Activated CD4-positive, alpha-beta T cell treated with anti-CD3 and anti-CD28 coated beads, Interleukin-2, amount 10 ng/mL, durations not matched to agents 24 days and 14 days (primary cell): ENCODE measurements around the gene CDKL5. TPM values are rescaled to one million over a fixed set of nuclear protein-coding genes. Genes with fewer than 3 reads are reported as not detected.
"Not testable (repeated sequence)": the region's sequence is repeated elsewhere in the genome, so short reads cannot be mapped to it uniquely, and the experiment has no call there.

ENCODE experiments used
- DNase-seq: peaks from one replicate; pipeline ENCODE4 v3.0.0; 2022
- H3K27ac Mint-ChIP-seq: one replicate; pipeline ENCODE4 v1.8.0; 2022; ENCODE audit warnings: mild to moderate bottlenecking, mixed read lengths
- H3K27me3 Mint-ChIP-seq: one replicate; pipeline ENCODE4 v1.8.0; 2022; ENCODE audit warnings: mixed read lengths
- H3K36me3 Mint-ChIP-seq: one replicate; pipeline ENCODE4 v1.8.0; 2022; ENCODE audit warnings: low read depth, mild to moderate bottlenecking, mixed read lengths
- H3K4me1 Mint-ChIP-seq: one replicate; pipeline ENCODE4 v1.8.0; 2021; ENCODE audit warnings: mixed read lengths
- H3K4me3 Mint-ChIP-seq: one replicate; pipeline ENCODE4 v1.8.0; 2022; ENCODE audit warnings: mild to moderate bottlenecking, moderate library complexity, mixed read lengths
- H3K9me3 Mint-ChIP-seq: one replicate; pipeline ENCODE4 v1.8.0; 2021; ENCODE audit warnings: mixed read lengths
- intact Hi-C: fragments of 100-400 bp; cut with micrococcal nuclease; formaldehyde crosslinking; loops from one replicate; pipeline ENCODE4 v1.15.1; 2023
- total RNA-seq: library from RNA; stranded (reverse); gene quantifications from 2 replicates; pipeline ENCODE4 v1.2.3, GENCODE V29; 2022

Gene CDKL5
- total RNA-seq, 1 donor from 2014 or later: 0.23 TPM

GRCh38 chrX:18428006-18428405 is 2.6 kb downstream of the CDKL5 start:
- H3K4me3 Mint-ChIP-seq: no peak overlapping the region
- H3K27me3 Mint-ChIP-seq: peaks cover 19% of the 10 kb centered on the region
- no peaks in the 10 kb centered on the region for H3K9me3 Mint-ChIP-seq
- intact Hi-C loops: no loop called here
- no peak for DNase-seq
- no peak overlapping the region for H3K27ac Mint-ChIP-seq
- H3K36me3 Mint-ChIP-seq: no peaks in the 10 kb centered on the region
- peaks cover 9% of the 10 kb centered on the region for H3K4me1 Mint-ChIP-seq

GRCh38 chrX:18433288-18433687 is 7.9 kb downstream of the CDKL5 start:
- H3K9me3 Mint-ChIP-seq, H3K27me3 Mint-ChIP-seq: not testable (repeated sequence)

GRCh38 chrX:18434896-18435295 is 9.5 kb downstream of the CDKL5 start:
- DNase-seq: no peak
- no peak overlapping the region for H3K27ac Mint-ChIP-seq
- no peaks in the 10 kb centered on the region for H3K27me3 Mint-ChIP-seq
- H3K4me3 Mint-ChIP-seq: no peak overlapping the region
- no peaks in the 10 kb centered on the region for H3K36me3 Mint-ChIP-seq
- H3K9me3 Mint-ChIP-seq: no peaks in the 10 kb centered on the region
- no peaks in the 10 kb centered on the region for H3K4me1 Mint-ChIP-seq
- intact Hi-C loops: no loop called here

More at GRCh38 chrX:18433288-18433687, 7.9 kb downstream of the CDKL5 start:
- DNase-seq, H3K4me1 Mint-ChIP-seq, intact Hi-C loops, H3K4me3 Mint-ChIP-seq, H3K27ac Mint-ChIP-seq, H3K36me3 Mint-ChIP-seq: not testable (repeated sequence)

- no peak overlapping the region for H3K4me3 Mint-ChIP-seq
- no peaks in the 10 kb centered on the region for H3K27me3 Mint-ChIP-seq
- intact Hi-C loops: no loop called here
- no peak overlapping the region for H3K27ac Mint-ChIP-seq
- no peak for DNase-seq
- no peaks in the 10 kb centered on the region for H3K36me3 Mint-ChIP-seq
- no peaks in the 10 kb centered on the region for H3K9me3 Mint-ChIP-seq
- H3K4me1 Mint-ChIP-seq: no peaks in the 10 kb centered on the region
Observed at GRCh38 chrX:18436017-18436416, 10.6 kb downstream of the CDKL5 start.

GRCh38 chrX:18440835-18441234 is 15.4 kb downstream of the CDKL5 start:
- Mint-ChIP-seq H3K4me1 (no peaks in the 10 kb centered on the region), H3K36me3 (no peaks in the 10 kb centered on the region), H3K9me3 (no peaks in the 10 kb centered on the region), H3K4me3 (no peak overlapping the region), H3K27me3 (no peaks in the 10 kb centered on the region), H3K27ac (no peak overlapping the region)
- no peak for DNase-seq
- intact Hi-C loops: no loop called here

GRCh38 chrX:18441780-18442367 is 16.5 kb downstream of the CDKL5 start:
- intact Hi-C loops: no loop called here
- H3K36me3 Mint-ChIP-seq: no peaks in the 10 kb centered on the region
- no peak for DNase-seq
- H3K4me3 Mint-ChIP-seq: no peak overlapping the region
- H3K27ac Mint-ChIP-seq: no peak overlapping the region
- no peaks in the 10 kb centered on the region for H3K27me3 Mint-ChIP-seq
- H3K4me1 Mint-ChIP-seq: no peaks in the 10 kb centered on the region
- no peaks in the 10 kb centered on the region for H3K9me3 Mint-ChIP-seq

GRCh38 chrX:18448416-18448815 is 23.0 kb downstream of the CDKL5 start:
- Mint-ChIP-seq H3K9me3 (no peaks in the 10 kb centered on the region), H3K36me3 (no peaks in the 10 kb centered on the region), H3K27ac (no peak overlapping the region), H3K4me1 (no peaks in the 10 kb centered on the region), H3K4me3 (no peak overlapping the region), H3K27me3 (no peaks in the 10 kb centered on the region)
- no peak for DNase-seq
- intact Hi-C loops: no loop called here

GRCh38 chrX:18449236-18449635 is 23.8 kb downstream of the CDKL5 start:
- Mint-ChIP-seq H3K4me3 (no peak overlapping the region), H3K27me3 (no peaks in the 10 kb centered on the region), H3K4me1 (no peaks in the 10 kb centered on the region), H3K27ac (no peak overlapping the region), H3K9me3 (no peaks in the 10 kb centered on the region), H3K36me3 (no peaks in the 10 kb centered on the region)
- intact Hi-C loops: no loop called here
- no peak for DNase-seq

GRCh38 chrX:18455384-18455783 is 30.0 kb downstream of the CDKL5 start:
- H3K36me3 Mint-ChIP-seq: no peaks in the 10 kb centered on the region
- no peak overlapping the region for H3K4me3 Mint-ChIP-seq
- H3K4me1 Mint-ChIP-seq: no peaks in the 10 kb centered on the region
- no peak for DNase-seq
- no peaks in the 10 kb centered on the region for H3K27me3 Mint-ChIP-seq
- H3K9me3 Mint-ChIP-seq: no peaks in the 10 kb centered on the region
- H3K27ac Mint-ChIP-seq: no peak overlapping the region
- intact Hi-C loops: no loop called here

- no peaks in the 10 kb centered on the region for H3K27me3 Mint-ChIP-seq
- no peaks in the 10 kb centered on the region for H3K9me3 Mint-ChIP-seq
- no peak for DNase-seq
- H3K4me3 Mint-ChIP-seq: no peak overlapping the region
- H3K27ac Mint-ChIP-seq: no peak overlapping the region
- H3K4me1 Mint-ChIP-seq: no peaks in the 10 kb centered on the region
- intact Hi-C loops: no loop called here
- no peaks in the 10 kb centered on the region for H3K36me3 Mint-ChIP-seq
Observed at GRCh38 chrX:18457000-18457399, 31.6 kb downstream of the CDKL5 start.

- H3K27ac Mint-ChIP-seq: no peak overlapping the region
- DNase-seq: no peak
- no peaks in the 10 kb centered on the region for H3K27me3 Mint-ChIP-seq
- intact Hi-C loops: no loop called here
- H3K9me3 Mint-ChIP-seq: no peaks in the 10 kb centered on the region
- H3K36me3 Mint-ChIP-seq: no peaks in the 10 kb centered on the region
- no peak overlapping the region for H3K4me3 Mint-ChIP-seq
- no peaks in the 10 kb centered on the region for H3K4me1 Mint-ChIP-seq
Observed at GRCh38 chrX:18461431-18461830, 36.0 kb downstream of the CDKL5 start.

GRCh38 chrX:18464499-18464898 is 39.1 kb downstream of the CDKL5 start:
- Mint-ChIP-seq H3K4me3 (no peak overlapping the region), H3K36me3 (no peaks in the 10 kb centered on the region), H3K9me3 (no peaks in the 10 kb centered on the region), H3K4me1 (no peaks in the 10 kb centered on the region), H3K27ac (no peak overlapping the region), H3K27me3 (no peaks in the 10 kb centered on the region)
- DNase-seq: no peak
- intact Hi-C loops: no loop called here

- Mint-ChIP-seq H3K36me3 (no peaks in the 10 kb centered on the region), H3K9me3 (no peaks in the 10 kb centered on the region), H3K4me1 (no peaks in the 10 kb centered on the region), H3K27me3 (no peaks in the 10 kb centered on the region), H3K4me3 (no peak overlapping the region), H3K27ac (no peak overlapping the region)
- DNase-seq: no peak
- intact Hi-C loops: no loop called here
Observed at GRCh38 chrX:18465051-18465450, 39.6 kb downstream of the CDKL5 start.

- intact Hi-C loops: no loop called here
- Mint-ChIP-seq H3K9me3 (no peaks in the 10 kb centered on the region), H3K36me3 (no peaks in the 10 kb centered on the region), H3K27ac (no peak overlapping the region), H3K4me1 (no peaks in the 10 kb centered on the region), H3K27me3 (no peaks in the 10 kb centered on the region), H3K4me3 (no peak overlapping the region)
- no peak for DNase-seq
Observed at GRCh38 chrX:18468599-18468998, 43.2 kb downstream of the CDKL5 start.

GRCh38 chrX:18471296-18471695 is 45.9 kb downstream of the CDKL5 start:
- Mint-ChIP-seq H3K9me3 (no peaks in the 10 kb centered on the region), H3K27ac (no peak overlapping the region), H3K4me1 (no peaks in the 10 kb centered on the region), H3K4me3 (no peak overlapping the region), H3K36me3 (no peaks in the 10 kb centered on the region), H3K27me3 (no peaks in the 10 kb centered on the region)
- intact Hi-C loops: no loop called here
- no peak for DNase-seq
